Mammary epithelial cell (primary cell): ENCODE results near the gene EFNA5.
"Not testable (repeated sequence)": the region's sequence is repeated elsewhere in the genome, so short reads cannot be mapped to it uniquely, and the experiment has no call there.

ENCODE experiments used
- CTCF ChIP-seq, 2 donors: IDR thresholded peaks in 1 of 2; conservative IDR thresholded peaks in 1 of 2; 2 replicates each; pipeline ENCODE4 v1.5.1; 2011 to 2012; ENCODE audit warnings: inconsistent platforms in 2 of 2, low read length in 2 of 2, mild to moderate bottlenecking in 2 of 2, control low read depth in 1 of 2, low read depth in 1 of 2; ENCODE audit not compliant: insufficient read depth in 1 of 2; ENCODE audit errors: extremely low read depth in 1 of 2
- EZH2 ChIP-seq: IDR thresholded peaks from 2 replicates; pipeline ENCODE4 v1.6.1; 2012; ENCODE audit warnings: low read length, inconsistent platforms, borderline replicate concordance

DNA sequence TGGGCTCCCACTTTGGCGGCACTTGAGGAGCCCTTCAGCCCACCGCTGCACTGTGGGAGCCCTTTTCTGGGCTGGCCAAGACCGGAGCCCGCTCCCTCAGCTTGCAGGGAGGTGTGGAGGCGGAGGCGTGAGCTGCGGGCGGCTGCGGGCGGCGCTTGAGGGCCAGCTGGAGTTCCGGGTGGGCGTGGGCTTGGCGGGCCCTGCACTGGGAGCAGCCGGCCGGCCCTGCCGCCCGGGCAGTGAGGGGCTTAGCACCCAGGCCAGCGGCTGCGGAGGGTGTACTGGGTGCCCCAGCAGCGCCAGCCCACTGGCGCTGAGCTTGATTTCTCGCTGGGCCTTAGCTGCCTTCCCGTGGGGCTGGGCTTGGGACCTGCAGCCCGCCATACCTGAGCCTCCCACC is 176.6 kb downstream of the EFNA5 start:
- TF ChIP-seq CTCF (conservative IDR thresholded peaks at IDR 0.05 in 1 of 2, IDR thresholded peaks at IDR 0.05 in 1 of 2; ENCODE audit: extremely low read depth in 1 of 2, insufficient read depth in 1 of 2, low read depth in 1 of 2, low read length in 2 of 2); EZH2: not testable (repeated sequence)
